ENCODE measurements around the gene ZNF526.

Gene ZNF526

GRCh38 chr19:42219812-42220750, at the start of gene ZNF526:
TSS of gene ZNF526 (plus strand) at chr19:42220312. CDS start at chr19:42224404, 4,092 bp downstream.
- DNase-seq = peak; percentile 99

GRCh38 chr19:42170715-42171114, 49.4 kb upstream of the ZNF526 start:
- DNase-seq = no peak

- no peak for DNase-seq
Observed at GRCh38 chr19:42172261-42172660, 47.9 kb upstream of the ZNF526 start.

GRCh38 chr19:42173695-42174094, 46.4 kb upstream of the ZNF526 start:
- no peak for DNase-seq

GRCh38 chr19:42174188-42174587, 45.9 kb upstream of the ZNF526 start:
- no peak for DNase-seq

- DNase-seq = no peak
Observed at GRCh38 chr19:42174958-42175734, 45.0 kb upstream of the ZNF526 start.

- DNase-seq = no peak
Observed at GRCh38 chr19:42175952-42176648, 44.0 kb upstream of the ZNF526 start.

GRCh38 chr19:42176649-42176989, 43.5 kb upstream of the ZNF526 start:
- DNase-seq = no peak

- peak; percentile 71 for DNase-seq
Observed at GRCh38 chr19:42176990-42177685, 43.0 kb upstream of the ZNF526 start.

- DNase-seq = no peak
Observed at GRCh38 chr19:42177686-42178019, 42.5 kb upstream of the ZNF526 start.

GRCh38 chr19:42178791-42179674, 41.1 kb upstream of the ZNF526 start:
- DNase-seq = no peak

- peak; percentile 74 for DNase-seq
Observed at GRCh38 chr19:42184401-42184861, 35.7 kb upstream of the ZNF526 start.

- DNase-seq = peak; percentile 68
Observed at GRCh38 chr19:42185277-42185676, 34.8 kb upstream of the ZNF526 start.

- DNase-seq = no peak
Observed at GRCh38 chr19:42188665-42189064, 31.4 kb upstream of the ZNF526 start.

GRCh38 chr19:42189133-42189532, 31.0 kb upstream of the ZNF526 start:
- no peak for DNase-seq

- no peak for DNase-seq
Observed at GRCh38 chr19:42191330-42191729, 28.8 kb upstream of the ZNF526 start.

- DNase-seq = peak; percentile 41
Observed at GRCh38 chr19:42191855-42192254, 28.3 kb upstream of the ZNF526 start.

- DNase-seq = no peak
Observed at GRCh38 chr19:42193294-42193693, 26.8 kb upstream of the ZNF526 start.

GRCh38 chr19:42193706-42194105, 26.4 kb upstream of the ZNF526 start:
- no peak for DNase-seq

GRCh38 chr19:42196011-42197001, 23.8 kb upstream of the ZNF526 start:
- no peak for DNase-seq

Measured in activated CD4-positive, alpha-beta T cell treated with anti-CD3 and anti-CD28 coated beads, Interleukin-2, amount 50 U/mL, for 16 hours (primary cell).